ENCODE results near the gene MAD1L1.

MAD1L1 gene

GRCh38 chr7:2090526-2091520, 141.9 kb downstream of the MAD1L1 start:
- no peak for DNase-seq (ENCODE audit: low read depth in 1 of 2, low spot score in 1 of 2)

DNA sequence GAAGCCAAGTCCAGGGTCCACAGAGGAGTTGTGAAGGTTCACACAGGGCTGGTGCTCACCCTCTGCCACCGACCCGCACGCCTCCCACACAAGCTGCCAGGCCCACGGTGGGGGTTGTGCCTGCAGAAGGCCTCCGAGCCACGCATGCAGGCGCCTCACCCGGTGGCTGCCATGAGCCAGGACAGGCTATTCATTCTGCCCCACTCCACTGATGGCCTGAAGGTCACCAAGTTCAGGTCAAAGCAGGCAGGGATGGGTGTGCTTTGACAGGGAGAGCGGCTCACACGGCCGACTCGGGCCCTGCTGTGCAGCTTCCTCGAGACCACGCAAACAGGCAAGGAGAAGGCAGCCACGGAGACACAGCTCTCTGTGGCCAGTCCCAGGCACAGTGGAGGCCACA, 143.9 kb downstream of the MAD1L1 start:
- no peak for DNase-seq (ENCODE audit: low read depth in 1 of 2, low spot score in 1 of 2)

GRCh38 chr7:2087744-2088143, 145.0 kb downstream of the MAD1L1 start:
- no peak for DNase-seq (ENCODE audit: low read depth in 1 of 2, low spot score in 1 of 2)

DNA sequence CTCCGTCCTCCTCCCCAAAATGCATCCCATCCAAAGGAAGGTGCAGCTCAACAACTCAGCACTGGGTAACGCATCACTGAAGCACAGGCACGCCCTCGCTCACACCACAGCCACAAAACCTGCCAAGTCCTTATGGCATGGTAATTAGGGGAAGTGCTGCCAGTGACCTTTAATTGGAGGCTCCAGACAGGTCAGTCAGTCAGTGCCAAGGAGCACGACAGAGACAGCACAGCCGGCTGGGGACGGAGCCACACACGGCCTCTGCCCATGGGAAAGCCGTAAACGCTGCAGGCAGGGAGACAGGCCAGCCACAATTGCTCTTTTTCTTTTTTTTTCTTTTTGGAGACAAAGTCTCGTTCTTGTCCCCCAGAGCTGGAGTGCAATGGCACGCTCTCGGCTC, 146.5 kb downstream of the MAD1L1 start:
- no peak for DNase-seq (ENCODE audit: low read depth in 1 of 2, low spot score in 1 of 2)

- DNase-seq (ENCODE audit: low read depth in 1 of 2, low spot score in 1 of 2) = no peak
Measured at GRCh38 chr7:2085804-2086203, 146.9 kb downstream of the MAD1L1 start.

- DNase-seq (ENCODE audit: low read depth in 1 of 2, low spot score in 1 of 2) = no peak
Measured at GRCh38 chr7:2084781-2085505, 147.8 kb downstream of the MAD1L1 start.

DNA sequence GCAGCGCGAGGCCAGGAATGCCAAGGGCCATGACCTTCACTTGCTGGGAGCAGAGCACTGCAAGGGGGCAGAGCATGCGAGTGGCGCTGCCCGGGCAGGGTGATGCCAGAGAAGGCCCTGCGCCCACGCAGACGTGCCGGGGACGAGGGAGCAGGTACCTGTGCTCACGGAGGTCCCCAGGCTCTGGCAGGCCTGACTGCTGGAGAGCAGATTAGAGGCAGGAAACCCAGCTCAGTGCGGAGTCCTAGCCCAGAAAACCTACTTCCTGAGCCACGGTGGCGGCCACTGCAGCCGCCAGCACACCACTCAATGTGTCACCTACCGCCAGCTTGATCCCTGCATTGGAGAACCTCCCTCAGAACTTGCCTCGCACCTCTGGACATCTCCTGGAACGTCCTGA, 148.4 kb downstream of the MAD1L1 start:
- no peak for DNase-seq (ENCODE audit: low read depth in 1 of 2, low spot score in 1 of 2)

DNA sequence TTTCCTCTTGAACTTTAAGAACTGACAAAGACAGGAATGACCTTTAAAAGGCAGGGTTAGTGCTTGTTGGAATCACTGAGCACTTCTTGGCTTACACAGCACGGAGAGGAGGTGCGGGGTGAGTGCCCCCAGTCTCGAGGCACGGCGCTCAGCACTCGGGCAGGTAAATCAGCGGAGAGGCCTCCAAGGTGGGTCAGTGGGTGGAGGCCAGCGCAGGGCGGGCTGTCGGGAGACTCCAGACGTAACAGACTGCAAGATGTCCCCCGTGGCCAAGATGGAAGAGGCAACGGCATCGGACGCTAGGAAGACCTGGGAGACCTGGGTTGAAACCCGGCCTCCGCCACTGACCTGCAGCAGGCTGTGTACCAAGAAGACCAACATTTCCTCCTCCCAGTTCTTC, 149.4 kb downstream of the MAD1L1 start:
- no peak for DNase-seq (ENCODE audit: low read depth in 1 of 2, low spot score in 1 of 2)

DNA sequence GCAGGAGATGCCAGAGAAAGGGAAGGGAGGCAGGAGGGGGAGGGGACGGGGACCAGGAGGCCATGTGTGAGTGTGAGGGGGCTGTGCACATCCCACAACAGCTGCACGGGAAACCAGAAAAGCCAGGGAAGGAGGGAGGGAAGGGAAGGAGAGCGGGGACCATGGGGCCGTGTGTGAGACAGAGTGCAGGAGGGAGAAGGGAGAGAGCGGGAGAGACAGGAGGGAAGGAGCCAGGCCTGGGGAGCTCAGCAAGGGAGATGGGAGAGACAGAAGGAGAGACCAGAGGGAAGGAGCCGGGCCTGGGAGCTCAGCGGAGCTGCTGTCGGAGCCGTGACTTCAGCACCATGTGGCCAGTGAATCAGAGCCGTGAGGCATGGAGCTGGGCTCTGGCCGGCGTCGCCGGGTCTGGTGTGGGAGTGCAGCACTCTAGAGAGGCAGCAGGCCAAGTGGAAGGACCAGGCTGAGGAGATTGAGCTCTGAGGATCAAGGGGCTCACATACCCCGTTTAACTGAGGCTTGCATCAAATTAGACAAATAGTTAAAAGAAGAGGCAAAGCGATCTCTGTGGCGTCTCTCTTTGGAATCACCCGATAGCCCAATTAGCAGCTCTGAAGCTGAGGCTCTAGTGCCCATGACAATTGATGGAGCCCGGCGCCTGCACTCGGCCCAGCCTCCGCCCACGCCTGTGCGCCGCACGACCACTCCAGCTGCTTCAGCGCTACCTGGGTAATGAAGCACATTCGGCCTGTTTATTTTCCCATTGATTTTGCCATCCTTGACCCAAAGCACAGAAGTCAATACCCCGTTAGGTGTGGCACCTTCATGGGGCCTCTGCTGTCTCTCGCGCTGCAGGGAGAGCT, 150.4 kb downstream of the MAD1L1 start:
- DNase-seq (ENCODE audit: low read depth in 1 of 2, low spot score in 1 of 2) = no peak

- DNase-seq (ENCODE audit: low read depth in 1 of 2, low spot score in 1 of 2) = no peak
Measured at GRCh38 chr7:2081526-2082135, 151.1 kb downstream of the MAD1L1 start.

- DNase-seq (ENCODE audit: low read depth in 1 of 2, low spot score in 1 of 2) = no peak
Measured at GRCh38 chr7:2080477-2080876, 152.3 kb downstream of the MAD1L1 start.

- DNase-seq (ENCODE audit: low read depth in 1 of 2, low spot score in 1 of 2) = no peak
Measured at GRCh38 chr7:2080060-2080387, 152.7 kb downstream of the MAD1L1 start.

DNA sequence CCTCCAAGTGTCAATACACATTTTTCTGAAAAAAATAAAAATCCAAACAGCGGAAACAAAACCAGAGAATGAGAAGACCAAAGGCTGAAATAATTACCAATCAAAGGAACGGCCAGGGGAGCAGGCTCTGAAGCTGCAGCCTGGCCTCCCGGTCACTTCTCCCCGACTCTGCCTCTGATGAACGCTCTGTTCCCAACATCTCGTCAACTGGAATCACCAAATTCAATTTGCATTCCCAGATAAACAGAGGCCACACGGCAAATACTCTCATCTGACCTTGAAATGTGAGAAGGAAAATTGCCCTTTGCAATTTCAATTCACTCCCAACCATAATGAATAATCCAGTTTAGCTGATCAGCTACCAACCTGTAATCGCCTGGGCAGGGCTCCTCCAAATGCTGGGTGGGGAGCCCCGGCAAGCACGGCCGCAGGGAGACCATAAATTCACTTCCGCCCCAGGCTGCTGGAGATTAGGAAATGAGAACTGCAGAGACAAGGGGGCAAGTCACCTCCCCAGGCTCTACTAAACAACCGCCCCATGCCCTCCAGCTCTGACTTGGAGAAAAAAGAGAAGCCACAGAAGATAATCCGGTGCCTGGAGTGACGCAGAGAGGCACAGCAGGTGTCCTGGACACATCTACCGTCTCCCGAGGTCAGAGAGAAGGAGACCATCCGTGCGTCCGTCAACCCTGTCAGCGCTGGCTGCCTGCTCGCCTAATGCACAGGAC, 153.2 kb downstream of the MAD1L1 start:
- no peak for DNase-seq (ENCODE audit: low read depth in 1 of 2, low spot score in 1 of 2)

DNA sequence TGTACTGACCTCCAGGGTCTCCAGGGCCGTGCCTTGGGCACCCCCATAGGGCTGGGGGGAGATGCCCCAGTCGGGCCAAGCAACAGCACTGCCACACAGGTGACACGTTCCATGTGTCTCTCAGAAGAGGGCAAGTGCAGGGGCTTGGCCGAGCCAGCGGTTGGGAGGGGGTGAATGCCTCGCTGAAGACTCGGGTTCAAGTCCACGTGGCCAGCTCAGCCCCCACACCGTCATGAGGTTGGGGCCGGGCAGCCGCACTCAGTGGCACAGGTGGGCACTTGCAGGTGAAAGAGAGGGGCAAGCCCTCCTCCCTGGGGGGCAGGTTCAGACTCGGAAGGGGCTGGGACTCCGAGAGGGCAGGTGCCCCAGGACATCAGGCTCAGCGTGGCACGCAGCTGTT, 153.8 kb downstream of the MAD1L1 start:
- no peak for DNase-seq (ENCODE audit: low read depth in 1 of 2, low spot score in 1 of 2)

- no peak for DNase-seq (ENCODE audit: low read depth in 1 of 2, low spot score in 1 of 2)
Measured at GRCh38 chr7:2076649-2077064, 156.1 kb downstream of the MAD1L1 start.

DNA sequence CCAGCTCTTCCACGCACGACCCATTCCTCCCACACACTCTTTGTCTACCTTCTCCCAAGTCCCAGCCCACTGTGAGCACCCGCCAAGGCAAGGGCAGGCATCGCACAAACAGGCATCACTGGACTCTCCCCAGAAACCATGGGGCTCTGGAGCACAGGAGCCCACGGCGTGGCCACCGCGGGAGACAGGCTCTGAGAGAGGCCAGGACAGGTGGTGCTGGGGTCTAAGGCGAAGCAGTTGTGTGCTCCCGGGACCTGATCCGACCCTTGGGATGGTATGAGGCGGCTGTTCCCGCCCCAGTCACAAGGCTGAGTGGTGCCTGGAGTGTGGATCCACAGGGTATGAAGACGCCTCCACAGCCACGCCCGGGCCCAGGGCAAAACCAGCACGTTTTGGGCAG, 156.9 kb downstream of the MAD1L1 start:
- DNase-seq (ENCODE audit: low read depth in 1 of 2, low spot score in 1 of 2) = no peak

- DNase-seq (ENCODE audit: low read depth in 1 of 2, low spot score in 1 of 2) = no peak
Measured at GRCh38 chr7:2074691-2075090, 158.1 kb downstream of the MAD1L1 start.

DNA sequence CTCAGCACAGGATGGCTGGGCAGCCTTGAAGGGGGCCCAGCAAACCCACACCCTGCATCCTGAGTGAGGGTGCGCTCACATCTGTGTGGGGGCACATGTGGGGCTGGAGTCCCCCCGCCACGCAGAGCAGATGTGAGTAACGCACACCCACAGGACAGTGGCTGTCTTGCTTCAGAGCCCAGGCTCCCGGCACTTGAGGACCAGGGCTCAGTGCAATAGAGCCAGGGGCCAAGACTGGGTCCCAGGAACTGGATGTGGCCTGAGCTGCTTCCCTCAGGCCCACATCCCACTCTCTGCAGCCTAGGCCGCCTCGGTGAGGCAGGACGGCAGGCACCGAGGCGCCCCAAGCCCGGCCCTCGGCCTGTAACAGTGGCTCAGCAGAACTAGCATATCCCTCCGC, 159.9 kb downstream of the MAD1L1 start:
- no peak for DNase-seq (ENCODE audit: low read depth in 1 of 2, low spot score in 1 of 2)

- DNase-seq (ENCODE audit: low read depth in 1 of 2, low spot score in 1 of 2) = no peak
Measured at GRCh38 chr7:2072042-2072441, 160.7 kb downstream of the MAD1L1 start.

GRCh38 chr7:2071133-2071832, 161.5 kb downstream of the MAD1L1 start:
- no peak for DNase-seq (ENCODE audit: low read depth in 1 of 2, low spot score in 1 of 2)

Measured in activated T-helper 1 cell treated with anti-CD3 and anti-CD28 coated beads, Interleukin-2, amount 50 U/mL, for 16 hours (primary cell).